ES-I3 (cell line): ENCODE measurements around the gene OR7G2.
"Not testable (repeated sequence)": the region's sequence is repeated elsewhere in the genome, so short reads cannot be mapped to it uniquely, and the experiment has no call there.

ENCODE experiments used
- H3K36me3 ChIP-seq: 2 replicates; pipeline ENCODE4 v1.6.1; 2013; ENCODE audit warnings: mild to moderate bottlenecking, low read length, control low read depth, moderate library complexity; ENCODE audit not compliant: insufficient read depth
- H3K4me1 ChIP-seq: 2 replicates; pipeline ENCODE4 v1.6.1; 2013; ENCODE audit warnings: mild to moderate bottlenecking, control low read depth, low read length; ENCODE audit not compliant: insufficient read depth
- H3K9ac ChIP-seq: 2 replicates; pipeline ENCODE4 v1.6.1; 2013; ENCODE audit warnings: low read depth, mild to moderate bottlenecking, low read length, moderate library complexity
- H3K9me3 ChIP-seq: 2 replicates; pipeline ENCODE4 v1.6.1; 2013; ENCODE audit warnings: mild to moderate bottlenecking, low read length, moderate library complexity; ENCODE audit not compliant: control insufficient read depth, insufficient read depth

Gene OR7G2

GRCh38 chr19:9116547-9116946 is 9.3 kb upstream of the OR7G2 start:
- H3K36me3 ChIP-seq, result no peaks in the 10 kb centered on the region
- H3K9ac ChIP-seq, result no peak overlapping the region; the same call in 1 of the 2 replicates
- H3K9me3 ChIP-seq, result no peaks in the 10 kb centered on the region
- no peaks in the 10 kb centered on the region for H3K4me1 ChIP-seq

- Histone ChIP-seq H3K9ac (no peak within 1 kb of the TSS; the same call in 1 of the 2 replicates), H3K36me3 (no peaks in the 10 kb centered on the region), H3K9me3 (no peaks in the 10 kb centered on the region), H3K4me1 (no peaks in the 10 kb centered on the region)
Measured at GRCh38 chr19:9115307-9115813, 8.1 kb upstream of the OR7G2 start, which contains the start of gene OR7G1. TSS of gene OR7G1 (minus strand) at chr19:9115763. CDS start at chr19:9115763, 0 bp downstream.

- no peaks in the 10 kb centered on the region for H3K9me3 ChIP-seq
- H3K36me3 ChIP-seq, result no peaks in the 10 kb centered on the region
- no peak overlapping the region for H3K9ac ChIP-seq
- no peaks in the 10 kb centered on the region for H3K4me1 ChIP-seq
Measured at GRCh38 chr19:9109959-9110358, 2.7 kb upstream of the OR7G2 start.

- Histone ChIP-seq H3K36me3 (no peaks in the 10 kb centered on the region), H3K9me3 (no peaks in the 10 kb centered on the region), H3K4me1 (no peaks in the 10 kb centered on the region), H3K9ac (no peak within 1 kb of the TSS)
Measured at GRCh38 chr19:9086761-9087160, 20.5 kb downstream of the OR7G2 start, which contains the start of gene OR1M1. TSS of gene OR1M1 (plus strand) at chr19:9087061. CDS start at chr19:9093245, 6,184 bp downstream.

- Histone ChIP-seq H3K4me1 (peaks cover 27% of the 10 kb centered on the region), H3K9ac (no peak overlapping the region), H3K36me3 (no peaks in the 10 kb centered on the region)
Measured at GRCh38 chr19:9078651-9079050, 28.6 kb downstream of the OR7G2 start.

GRCh38 chr19:9076901-9077300 is 30.4 kb downstream of the OR7G2 start:
- peaks cover 27% of the 10 kb centered on the region for H3K4me1 ChIP-seq
- H3K9ac ChIP-seq, result no peak overlapping the region

More at GRCh38 chr19:9078651-9079050, 28.6 kb downstream of the OR7G2 start:
- H3K9me3 ChIP-seq, result no peaks in the 10 kb centered on the region

GRCh38 chr19:9075064-9075949 is 32.0 kb downstream of the OR7G2 start:
- peaks cover 27% of the 10 kb centered on the region for H3K4me1 ChIP-seq
- H3K9ac ChIP-seq, result peak overlapping the region; percentile 9; the same call in 1 of the 2 replicates
- H3K36me3 ChIP-seq, result no peaks in the 10 kb centered on the region
- no peaks in the 10 kb centered on the region for H3K9me3 ChIP-seq

More at GRCh38 chr19:9076901-9077300, 30.4 kb downstream of the OR7G2 start:
- Histone ChIP-seq H3K9me3 (no peaks in the 10 kb centered on the region), H3K36me3 (no peaks in the 10 kb centered on the region)

GRCh38 chr19:9073806-9074205 is 33.5 kb downstream of the OR7G2 start:
- Histone ChIP-seq H3K4me1 (peaks cover 33% of the 10 kb centered on the region), H3K9me3 (no peaks in the 10 kb centered on the region), H3K9ac (no peak overlapping the region; the same call in 1 of the 2 replicates), H3K36me3 (no peaks in the 10 kb centered on the region)

GRCh38 chr19:9071720-9072119 is 35.6 kb downstream of the OR7G2 start:
- not testable (repeated sequence) for H3K36me3 ChIP-seq, H3K9ac ChIP-seq, H3K9me3 ChIP-seq
- peaks cover 28% of the 10 kb centered on the region for H3K4me1 ChIP-seq

GRCh38 chr19:9070066-9070465 is 37.2 kb downstream of the OR7G2 start:
- no peaks in the 10 kb centered on the region for H3K9me3 ChIP-seq
- no peaks in the 10 kb centered on the region for H3K36me3 ChIP-seq
- 0 out of 2 replicates have a peak overlapping the region, but pooled peaks have one; percentile 24 for H3K9ac ChIP-seq
- H3K4me1 ChIP-seq, result peaks cover 15% of the 10 kb centered on the region

GRCh38 chr19:9065457-9066014 is 41.7 kb downstream of the OR7G2 start:
- Histone ChIP-seq H3K36me3 (no peaks in the 10 kb centered on the region), H3K9ac (no peak overlapping the region), H3K9me3 (no peaks in the 10 kb centered on the region), H3K4me1 (peaks cover 11% of the 10 kb centered on the region; the same call in 1 of the 2 replicates)

GRCh38 chr19:9061879-9062278 is 45.4 kb downstream of the OR7G2 start:
- peaks cover 4% of the 10 kb centered on the region; the same call in 1 of the 2 replicates for H3K4me1 ChIP-seq
- H3K9ac ChIP-seq, result no peak overlapping the region
- H3K36me3 ChIP-seq, result no peaks in the 10 kb centered on the region
- no peaks in the 10 kb centered on the region for H3K9me3 ChIP-seq

- H3K4me1 ChIP-seq, result peaks cover 4% of the 10 kb centered on the region; the same call in 1 of the 2 replicates
- no peaks in the 10 kb centered on the region for H3K36me3 ChIP-seq
- no peak overlapping the region for H3K9ac ChIP-seq
- H3K9me3 ChIP-seq, result no peaks in the 10 kb centered on the region
Measured at GRCh38 chr19:9060564-9061340, 46.5 kb downstream of the OR7G2 start.
